Panc1 (cell line): ENCODE results near the gene SHLD3. TPM values are rescaled to one million over a fixed set of nuclear protein-coding genes. Genes with fewer than 3 reads are reported as not detected.

Source experiments
- ATAC-seq: fragments of 200-7000 bp; cut with Tn5 transposase; 2 replicates; pipeline ENCODE4 v1.9.1; 2020; ENCODE audit warnings: mild to moderate bottlenecking, moderate library complexity
- Bru-seq: library from RNA; stranded (reverse); fragments of 400-500 nt; gene quantifications from one replicate; lab custom pipeline; 2021; lab: Mats Ljungman, UMichigan
- BruChase-seq, 2 experiments: library from RNA; stranded (reverse); fragments of 400-500 nt; gene quantifications; one replicate each; lab custom pipeline; 2021; lab: Mats Ljungman, UMichigan
- BruUV-seq: library from RNA; stranded (reverse); fragments of 400-500 nt; replicated peaks from 2 replicates; lab custom pipeline; 2021; lab: Mats Ljungman, UMichigan
- CTCF ChIA-PET: fragments of 300-600 bp; sonication (Branson Sonifier 250); formaldehyde crosslinking; loops from one replicate; lab custom pipeline; 2022; ENCODE audit warnings: antibody characterized with exemption; lab: Charles Lee
- POLR2A ChIA-PET: fragments of 300-600 bp; sonication (Branson Sonifier 250); formaldehyde crosslinking; loops from one replicate; lab custom pipeline; 2022; ENCODE audit warnings: antibody characterized with exemption; lab: Charles Lee
- DNase-seq: peaks from one replicate; pipeline ENCODE4 v3.0.0-alpha.2; 2010; ENCODE audit warnings: low read depth, low spot score
- H3K27ac ChIP-seq: 2 replicates; pipeline ENCODE4 v1.5.1; 2011; ENCODE audit warnings: mild to moderate bottlenecking, low read length, inconsistent platforms
- H3K27me3 ChIP-seq: fragments of 200-500 bp; sonication (Bioruptor generic); 2 replicates; pipeline ENCODE4 v1.6.0; 2014; ENCODE audit warnings: low read length, inconsistent platforms; ENCODE audit not compliant: control insufficient read depth, insufficient read depth
- H3K36me3 ChIP-seq: fragments of 200-500 bp; sonication (Bioruptor generic); 2 replicates; pipeline ENCODE4 v1.5.1; 2014; ENCODE audit warnings: inconsistent platforms, mild to moderate bottlenecking, low read length, moderate library complexity; ENCODE audit not compliant: control insufficient read depth, insufficient read depth
- H3K4me1 ChIP-seq: 2 replicates; pipeline ENCODE4 v1.5.1; 2011; ENCODE audit warnings: inconsistent platforms, mild to moderate bottlenecking, low read length, moderate library complexity; ENCODE audit not compliant: control insufficient read depth, insufficient read depth
- H3K4me3 ChIP-seq, 2 experiments: 2 replicates each; pipeline ENCODE4 v1.5.1; 2011 to 2012; ENCODE audit warnings: low read depth in 2 of 2, low read length in 2 of 2, mild to moderate bottlenecking in 2 of 2, inconsistent platforms in 1 of 2, moderate library complexity in 1 of 2
- H3K9me3 ChIP-seq: fragments of 200-500 bp; sonication (Bioruptor generic); 2 replicates; pipeline ENCODE4 v1.5.1; 2014; ENCODE audit warnings: low read depth, mild to moderate bottlenecking, inconsistent platforms, low read length, moderate library complexity; ENCODE audit not compliant: control insufficient read depth, insufficient read depth
- POLR2AphosphoS5 ChIP-seq: IDR thresholded peaks from 2 replicates; pipeline ENCODE4 v1.6.1; 2012; ENCODE audit warnings: mild to moderate bottlenecking, low read depth, low read length, moderate library complexity
- SIN3A ChIP-seq: IDR thresholded peaks from 2 replicates; pipeline ENCODE4 v1.6.1; 2012; ENCODE audit warnings: low read depth, mild to moderate bottlenecking, low read length, moderate library complexity, borderline replicate concordance; ENCODE audit not compliant: insufficient read depth
- TCF7L2 ChIP-seq: IDR thresholded peaks from 2 replicates; pipeline ENCODE4 v1.6.1; 2011; ENCODE audit warnings: mild to moderate bottlenecking, low read depth, low read length, inconsistent platforms
- in situ Hi-C: cut with HindIII; loops from 2 replicates; pipeline ENCODE4 v1.10.0; 2016; ENCODE audit warnings: low sequenced_read_pairs, low pct_unique_long_range_greater_than_20kb
- intact Hi-C: fragments of 100-400 bp; cut with micrococcal nuclease; formaldehyde crosslinking; loops from one replicate; pipeline ENCODE4 v1.10.0; 2022; ENCODE audit not compliant: unreplicated experiment
- long read RNA-seq: library from polyadenylated mRNA; unstranded; transcript quantifications from one replicate; pipeline ENCODE4 v2.0.0, GENCODE V29; 2021; ENCODE audit not compliant: unreplicated experiment
- polyA plus RNA-seq: library from polyadenylated mRNA; unstranded; fragments of >200 nt; gene quantifications from one replicate; pipeline ENCODE4 v1.2.1, GENCODE V29; 2012; ENCODE audit warnings: missing spikeins; ENCODE audit not compliant: insufficient read length
- total RNA-seq: library from RNA; stranded (reverse); gene quantifications from one replicate; pipeline ENCODE4 v1.2.1, GENCODE V29; 2021; ENCODE audit not compliant: unreplicated experiment
- TF ChIP-seq, protein P1 (sequence below), 2 experiments: IDR thresholded peaks; 2 replicates each; pipeline ENCODE4 v1.6.1; 2011 to 2012; ENCODE audit warnings: low read depth in 2 of 2, control low read depth in 1 of 2, low read length in 1 of 2, mild to moderate bottlenecking in 1 of 2, moderate library complexity in 1 of 2; ENCODE audit not compliant: insufficient read depth in 1 of 2
- TF ChIP-seq, protein P2 (sequence below): fragments of 450-650 bp; IDR thresholded peaks from 2 replicates; pipeline ENCODE4 v1.5.1; 2017; ENCODE audit warnings: mild to moderate bottlenecking

The SHLD3 gene, protein sequence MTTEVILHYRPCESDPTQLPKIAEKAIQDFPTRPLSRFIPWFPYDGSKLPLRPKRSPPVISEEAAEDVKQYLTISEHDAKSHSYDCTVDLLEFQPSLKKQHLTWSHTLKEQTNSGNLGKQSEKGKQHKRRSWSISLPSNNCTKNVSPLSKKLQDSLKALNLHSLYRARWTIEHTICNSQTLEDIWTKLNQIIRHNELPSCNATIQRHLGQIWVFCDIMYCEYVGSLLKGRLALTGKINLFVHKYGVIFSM
- total RNA-seq, result 3.3 TPM
- 0.35 TPM for polyA plus RNA-seq
- percentile 85 among the genes with signal in this experiment for Bru-seq, nascent RNA
- BruChase-seq, experiment 1, labeled RNA remaining after a 2-hour chase, result percentile 91 among the genes with signal in this experiment
- BruChase-seq, experiment 2, labeled RNA remaining after a 6-hour chase, result percentile 62 among the genes with signal in this experiment
- long read RNA-seq, partial matches to known transcripts, result 0 of 3 reads
- long read RNA-seq, other reads (novel, unspliced or antisense), result 2 of 3 reads

- Histone ChIP-seq H3K4me3 (peak within 1 kb of the TSS; percentile 82 to 98), H3K27me3 (no peaks in the 10 kb centered on the region), H3K36me3 (peaks cover 5% of the 10 kb centered on the region), H3K4me1 (peaks cover 9% of the 10 kb centered on the region), H3K27ac (peak within 1 kb of the TSS; percentile 99), H3K9me3 (no peaks in the 10 kb centered on the region)
- ATAC-seq, result peak; percentile 89
- ChIA-PET CTCF (no interaction called here), POLR2A (no interaction called here)
- DNase-seq, result peak; percentile 93
- BruUV-seq, result TSS peak; percentile 92
- in situ Hi-C loops (no loop called here), intact Hi-C loops (no loop called here)
- TF ChIP-seq, protein P1, sequence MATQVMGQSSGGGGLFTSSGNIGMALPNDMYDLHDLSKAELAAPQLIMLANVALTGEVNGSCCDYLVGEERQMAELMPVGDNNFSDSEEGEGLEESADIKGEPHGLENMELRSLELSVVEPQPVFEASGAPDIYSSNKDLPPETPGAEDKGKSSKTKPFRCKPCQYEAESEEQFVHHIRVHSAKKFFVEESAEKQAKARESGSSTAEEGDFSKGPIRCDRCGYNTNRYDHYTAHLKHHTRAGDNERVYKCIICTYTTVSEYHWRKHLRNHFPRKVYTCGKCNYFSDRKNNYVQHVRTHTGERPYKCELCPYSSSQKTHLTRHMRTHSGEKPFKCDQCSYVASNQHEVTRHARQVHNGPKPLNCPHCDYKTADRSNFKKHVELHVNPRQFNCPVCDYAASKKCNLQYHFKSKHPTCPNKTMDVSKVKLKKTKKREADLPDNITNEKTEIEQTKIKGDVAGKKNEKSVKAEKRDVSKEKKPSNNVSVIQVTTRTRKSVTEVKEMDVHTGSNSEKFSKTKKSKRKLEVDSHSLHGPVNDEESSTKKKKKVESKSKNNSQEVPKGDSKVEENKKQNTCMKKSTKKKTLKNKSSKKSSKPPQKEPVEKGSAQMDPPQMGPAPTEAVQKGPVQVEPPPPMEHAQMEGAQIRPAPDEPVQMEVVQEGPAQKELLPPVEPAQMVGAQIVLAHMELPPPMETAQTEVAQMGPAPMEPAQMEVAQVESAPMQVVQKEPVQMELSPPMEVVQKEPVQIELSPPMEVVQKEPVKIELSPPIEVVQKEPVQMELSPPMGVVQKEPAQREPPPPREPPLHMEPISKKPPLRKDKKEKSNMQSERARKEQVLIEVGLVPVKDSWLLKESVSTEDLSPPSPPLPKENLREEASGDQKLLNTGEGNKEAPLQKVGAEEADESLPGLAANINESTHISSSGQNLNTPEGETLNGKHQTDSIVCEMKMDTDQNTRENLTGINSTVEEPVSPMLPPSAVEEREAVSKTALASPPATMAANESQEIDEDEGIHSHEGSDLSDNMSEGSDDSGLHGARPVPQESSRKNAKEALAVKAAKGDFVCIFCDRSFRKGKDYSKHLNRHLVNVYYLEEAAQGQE (IDR thresholded peaks at IDR 0.05; ENCODE audit: insufficient read depth in 1 of 2, low read depth in 2 of 2, low read length in 1 of 2), result no peak
- peak; percentile 60; the same call in 1 of the 2 replicates for TF ChIP-seq SIN3A
- peak; percentile 81 for TF ChIP-seq POLR2AphosphoS5
- TF ChIP-seq TCF7L2, result peak; percentile 43
- TF ChIP-seq, protein P2, sequence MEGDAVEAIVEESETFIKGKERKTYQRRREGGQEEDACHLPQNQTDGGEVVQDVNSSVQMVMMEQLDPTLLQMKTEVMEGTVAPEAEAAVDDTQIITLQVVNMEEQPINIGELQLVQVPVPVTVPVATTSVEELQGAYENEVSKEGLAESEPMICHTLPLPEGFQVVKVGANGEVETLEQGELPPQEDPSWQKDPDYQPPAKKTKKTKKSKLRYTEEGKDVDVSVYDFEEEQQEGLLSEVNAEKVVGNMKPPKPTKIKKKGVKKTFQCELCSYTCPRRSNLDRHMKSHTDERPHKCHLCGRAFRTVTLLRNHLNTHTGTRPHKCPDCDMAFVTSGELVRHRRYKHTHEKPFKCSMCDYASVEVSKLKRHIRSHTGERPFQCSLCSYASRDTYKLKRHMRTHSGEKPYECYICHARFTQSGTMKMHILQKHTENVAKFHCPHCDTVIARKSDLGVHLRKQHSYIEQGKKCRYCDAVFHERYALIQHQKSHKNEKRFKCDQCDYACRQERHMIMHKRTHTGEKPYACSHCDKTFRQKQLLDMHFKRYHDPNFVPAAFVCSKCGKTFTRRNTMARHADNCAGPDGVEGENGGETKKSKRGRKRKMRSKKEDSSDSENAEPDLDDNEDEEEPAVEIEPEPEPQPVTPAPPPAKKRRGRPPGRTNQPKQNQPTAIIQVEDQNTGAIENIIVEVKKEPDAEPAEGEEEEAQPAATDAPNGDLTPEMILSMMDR, result no peak
Measured at GRCh38 chr5:65624571-65625555, at the start of gene SHLD3, which contains the start of gene TRAPPC13. Gene SHLD3, plus strand, starts transcription at chr5:65625027. Its CDS starts 4,561 bp downstream, at chr5:65629588. Gene TRAPPC13, plus strand, starts transcription at chr5:65625027. Its CDS starts 34 bp downstream, at chr5:65625061.

DNA sequence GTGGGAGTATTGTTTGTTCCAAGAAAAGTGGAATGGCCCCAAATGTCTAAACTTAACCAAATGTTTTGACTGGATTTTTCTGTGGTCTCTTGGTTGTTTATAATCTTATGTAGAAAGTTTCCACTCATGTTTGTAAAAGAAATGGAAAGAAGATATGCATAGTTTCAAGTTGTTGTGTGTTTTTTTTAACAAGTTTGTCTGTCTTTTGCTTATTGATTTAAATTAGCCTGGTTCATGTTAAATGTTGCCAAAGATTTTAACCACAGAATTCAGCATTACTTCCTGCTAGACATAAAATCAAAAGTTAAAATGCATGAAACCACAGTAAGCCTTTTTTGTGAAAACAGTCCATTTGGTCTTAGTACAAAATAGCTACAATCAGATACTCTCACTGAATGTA, 47.7 kb upstream of the SHLD3 start:
- ChIA-PET POLR2A (no interaction called here), CTCF (no interaction called here)
- no TSS peak for BruUV-seq
- ATAC-seq (no peak), DNase-seq (no peak)
- Histone ChIP-seq H3K27me3 (no peaks in the 10 kb centered on the region), H3K4me1 (no peaks in the 10 kb centered on the region), H3K36me3 (peaks cover 13% of the 10 kb centered on the region), H3K9me3 (no peaks in the 10 kb centered on the region), H3K27ac (no peak overlapping the region), H3K4me3 (no peak overlapping the region)
- TF ChIP-seq, protein P1 (IDR thresholded peaks at IDR 0.05; ENCODE audit: insufficient read depth in 1 of 2, low read depth in 2 of 2, low read length in 1 of 2), result no peak
- TF ChIP-seq SIN3A (no peak), POLR2AphosphoS5 (no peak)
- intact Hi-C loops (no loop called here), in situ Hi-C loops (no loop called here)
